Activated CD4-positive, alpha-beta T cell treated with anti-CD3 and anti-CD28 coated beads, Interleukin-2, amount 50 U/mL, for 1 hour (primary cell): ENCODE results near the gene PAH.

Experiments used
- DNase-seq: peaks from one replicate; pipeline ENCODE4 v3.0.0-alpha.2; 2020

Gene PAH

DNA sequence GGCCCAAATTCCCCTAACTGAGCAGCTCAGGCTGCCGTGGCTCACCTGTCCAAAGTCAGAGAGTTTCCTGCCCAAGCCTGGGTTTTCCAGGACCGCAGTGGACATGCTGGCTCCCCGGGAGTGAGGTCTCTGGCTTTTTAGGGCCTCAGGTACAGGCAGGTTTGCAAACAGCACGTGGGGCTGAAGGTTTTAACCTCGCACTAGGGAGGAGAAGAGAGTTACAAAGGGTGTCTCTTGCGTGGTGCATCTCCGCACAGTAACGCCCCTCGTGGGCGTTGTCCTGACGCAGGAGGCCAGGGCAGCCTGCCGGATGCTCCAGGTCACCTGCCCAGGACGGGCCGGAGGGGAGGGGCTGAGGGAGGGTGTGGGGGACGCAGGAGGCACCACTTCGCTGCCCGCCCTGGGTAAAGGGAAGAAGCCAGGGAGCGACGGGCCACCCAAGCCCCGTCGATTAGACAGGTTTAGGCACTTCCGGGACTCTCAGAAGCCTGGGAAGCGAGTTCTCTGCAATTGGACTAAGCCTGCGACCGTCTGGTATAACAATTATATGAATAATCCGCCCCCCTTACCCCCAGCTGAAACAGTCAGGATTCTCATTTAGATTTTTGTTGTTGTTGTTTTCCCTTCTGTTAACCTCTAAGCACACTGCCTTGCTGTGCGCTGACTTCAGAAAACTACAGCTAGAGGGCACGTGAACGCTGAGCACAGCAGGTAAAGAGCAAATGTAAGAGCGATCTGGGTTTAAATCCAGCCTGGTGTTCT, at the start of gene PAH:
Gene PAH (minus strand): TSS at position 219 of the 762 bp plus-strand sequence. CDS start 114 bp downstream, at position 105.
- DNase-seq, result no peak

DNA sequence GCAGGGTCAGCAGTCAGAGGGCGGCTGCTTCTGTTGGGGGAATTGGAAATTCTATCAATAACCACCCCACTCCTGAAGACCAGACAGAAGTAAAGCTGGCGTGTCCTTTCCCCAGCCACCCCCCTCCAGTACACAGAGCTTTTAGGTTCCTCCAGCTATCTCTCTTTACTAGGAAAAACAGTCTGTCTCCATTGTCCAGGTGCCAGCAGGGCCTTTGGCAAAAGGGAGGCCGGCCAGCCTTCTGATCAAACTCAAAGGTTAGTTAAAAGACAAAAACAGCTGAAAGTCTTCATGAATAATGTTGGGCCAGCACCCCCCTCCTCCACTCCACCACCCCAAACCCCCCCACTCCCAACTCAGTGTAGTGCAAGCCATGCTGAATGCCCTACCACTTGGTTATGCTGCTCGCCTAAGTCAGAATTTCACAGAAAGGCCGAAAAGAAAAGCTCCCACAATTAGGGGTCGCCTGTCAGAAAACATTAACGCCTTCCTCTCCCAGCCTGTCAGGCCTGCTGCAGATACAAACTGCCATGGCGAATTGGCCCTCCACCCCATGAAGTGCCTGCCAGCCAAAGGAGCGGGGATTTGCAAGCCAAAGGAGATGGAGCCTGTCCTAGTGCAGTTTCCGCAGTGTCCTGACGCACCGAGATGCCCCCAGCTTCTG, 49.3 kb upstream of the PAH start:
- DNase-seq, result no peak

DNA sequence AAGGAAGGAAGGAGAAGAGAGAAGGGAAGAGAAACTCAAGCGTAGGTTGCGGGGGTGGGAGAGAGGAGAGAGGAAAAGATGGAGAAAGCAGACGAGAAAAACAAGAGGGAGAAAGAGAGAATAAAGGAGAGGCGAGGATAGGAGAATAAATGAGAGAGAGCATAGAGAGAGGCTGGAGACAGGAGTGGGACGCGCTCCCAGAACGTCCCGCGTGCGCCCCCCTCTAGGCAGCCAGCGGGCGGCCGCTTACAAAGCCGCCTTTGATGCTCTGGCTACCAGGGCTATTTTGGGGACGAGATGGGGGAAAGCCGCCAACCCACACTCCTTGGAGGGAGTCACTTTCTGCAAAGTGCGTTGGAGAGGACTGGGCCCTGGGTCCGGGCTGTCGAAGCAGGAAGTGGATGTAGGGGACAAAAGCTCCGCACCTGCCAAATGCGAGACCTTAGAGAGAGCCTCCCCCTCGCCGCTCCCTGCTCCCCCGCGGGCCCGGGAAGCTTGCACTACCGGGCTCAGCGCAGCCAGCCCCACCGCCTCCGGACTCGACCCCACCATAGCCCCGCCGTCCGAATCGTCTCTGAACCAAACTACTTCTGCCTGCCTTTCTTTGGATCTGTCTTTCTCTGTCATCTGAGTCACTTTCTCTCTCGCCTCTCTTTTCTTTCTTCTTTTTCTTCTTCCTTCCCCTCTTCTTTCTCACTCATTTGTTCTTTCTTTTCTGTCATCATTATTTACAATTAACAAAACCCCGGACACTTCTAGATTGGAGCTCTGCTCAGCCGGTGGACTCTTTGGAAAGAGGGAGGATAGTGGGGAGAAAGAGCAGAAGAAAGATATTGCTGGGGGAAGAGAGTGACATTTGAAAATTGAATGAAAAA, 48.5 kb upstream of the PAH start:
- no peak for DNase-seq

DNA sequence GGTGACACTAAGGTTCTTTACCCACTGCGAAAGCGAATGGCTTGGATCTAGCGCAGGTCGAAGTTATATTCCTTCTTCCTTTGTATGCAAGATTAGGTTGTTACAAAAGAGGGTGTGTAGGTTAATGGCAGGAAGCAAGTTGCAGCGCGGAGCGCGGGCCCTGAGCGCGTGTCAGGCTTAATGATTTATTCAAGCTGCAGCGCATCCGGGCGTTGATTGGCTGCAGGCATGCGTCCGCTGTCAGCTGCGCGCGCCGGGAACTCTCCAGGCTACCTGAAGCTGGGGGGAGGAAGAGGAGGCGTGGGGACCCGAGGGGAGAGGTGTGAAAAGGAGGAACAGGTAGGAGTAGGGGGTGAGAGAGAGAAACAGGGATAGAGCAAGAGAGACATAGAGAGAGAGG, 47.8 kb upstream of the PAH start:
- no peak for DNase-seq

DNA sequence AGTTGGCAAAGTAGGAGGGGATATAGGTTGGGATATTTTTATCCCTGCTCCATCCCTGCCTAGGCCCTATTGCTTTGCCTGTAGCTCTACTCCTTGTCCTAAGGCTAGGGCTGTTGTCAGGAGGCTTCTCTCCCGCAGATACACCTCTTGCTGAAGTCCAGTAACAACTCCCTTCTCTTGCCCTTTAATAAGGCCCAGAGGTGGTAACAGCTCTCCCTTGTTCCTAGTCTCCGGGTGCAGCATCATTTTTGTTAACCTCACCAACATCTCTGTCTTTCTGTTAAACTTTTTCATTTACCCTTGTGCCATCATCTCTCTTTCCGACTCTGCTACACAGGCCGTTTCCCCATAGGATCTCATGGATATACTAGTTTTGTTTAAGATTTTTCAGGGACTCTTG, 46.8 kb upstream of the PAH start:
- DNase-seq, result no peak

DNA sequence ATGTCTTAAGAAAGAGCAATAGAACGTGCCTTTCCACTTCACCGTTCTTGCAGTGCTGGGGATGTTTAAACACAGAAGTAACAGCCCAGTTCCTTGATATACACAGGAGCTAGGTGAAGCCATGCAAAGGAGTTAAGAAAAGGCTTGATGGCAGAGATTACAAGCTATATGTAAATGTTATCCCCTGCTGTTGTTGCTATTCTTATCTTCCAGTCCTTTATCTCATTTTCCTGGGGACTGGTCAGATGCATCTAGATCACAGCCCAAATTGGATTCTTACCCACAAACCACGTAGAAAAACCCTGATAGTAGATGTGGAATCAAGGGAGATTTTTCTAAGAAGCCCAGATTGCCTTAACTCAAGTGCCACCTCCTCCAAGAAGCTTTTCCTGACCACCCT, 45.9 kb upstream of the PAH start:
- DNase-seq, result no peak

DNA sequence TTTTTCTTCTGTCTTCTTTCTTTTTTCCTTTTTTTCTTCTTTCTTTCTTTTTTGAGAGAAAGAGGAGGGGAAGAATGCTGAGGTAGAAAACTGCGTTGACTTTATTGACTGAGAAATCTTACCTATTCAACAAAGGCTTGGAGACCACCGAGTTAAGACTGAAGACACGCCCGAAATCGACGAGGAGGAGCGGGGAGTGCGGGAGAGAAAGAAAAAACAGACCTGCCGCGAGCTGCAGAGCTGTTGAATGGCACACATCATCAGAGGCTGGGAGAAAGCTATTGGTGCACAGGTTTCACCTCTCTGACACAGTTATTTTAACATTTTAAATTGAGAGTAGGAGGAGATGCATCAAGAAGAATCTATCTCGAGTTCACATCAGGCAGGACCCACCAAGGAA, 45.5 kb upstream of the PAH start:
- no peak for DNase-seq

DNA sequence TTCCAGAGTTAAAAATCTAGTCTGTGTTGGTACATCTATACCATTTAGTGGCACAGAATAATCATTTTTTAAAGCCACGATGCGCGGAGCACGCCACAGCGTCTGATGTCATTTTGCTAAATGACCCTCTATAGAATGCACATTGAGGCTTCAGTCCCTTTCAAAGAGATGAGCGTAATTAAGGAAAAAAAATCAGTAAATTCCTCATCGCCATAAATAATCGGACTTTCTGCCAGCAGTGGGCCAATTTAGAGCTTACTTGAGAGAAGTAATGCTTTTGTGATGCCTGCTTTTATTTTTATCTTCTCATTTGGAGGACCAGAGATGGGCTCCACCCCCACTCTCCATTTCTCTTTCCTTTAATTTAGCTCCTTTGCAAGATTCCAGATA, 44.4 kb upstream of the PAH start:
- no peak for DNase-seq

DNA sequence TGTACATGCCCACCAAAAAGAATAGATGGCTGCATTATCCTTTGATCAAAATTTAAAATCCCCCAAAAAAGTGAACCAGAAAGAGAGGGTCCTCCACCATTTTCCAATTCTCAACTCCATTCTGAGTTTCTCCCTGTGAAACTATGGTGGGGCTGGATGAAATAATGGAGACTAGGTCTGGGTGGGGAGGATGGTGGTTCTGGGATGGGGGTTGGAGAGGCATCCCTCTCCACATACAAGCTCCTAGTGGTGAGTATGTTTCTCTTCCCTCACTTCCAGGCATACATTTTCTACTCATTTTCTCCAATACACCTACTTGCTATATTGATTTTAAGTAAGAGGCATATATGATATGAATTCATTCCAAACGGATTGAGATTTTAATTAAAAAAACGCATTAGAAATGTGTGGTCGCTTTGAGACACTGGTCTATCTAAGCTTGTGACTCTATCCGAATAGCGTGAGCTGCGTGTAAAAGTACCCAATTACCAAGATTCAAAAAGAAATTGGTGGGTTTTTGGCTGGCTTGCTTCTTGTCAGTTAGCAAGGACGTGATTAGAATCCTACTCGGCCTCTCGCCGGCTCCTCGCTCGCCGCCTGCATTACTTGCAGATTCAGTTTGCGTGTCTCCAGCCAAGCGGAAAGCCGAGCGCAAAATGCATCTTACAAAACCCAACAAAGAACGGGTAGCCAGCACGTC, 43.9 kb upstream of the PAH start:
- DNase-seq, result no peak

DNA sequence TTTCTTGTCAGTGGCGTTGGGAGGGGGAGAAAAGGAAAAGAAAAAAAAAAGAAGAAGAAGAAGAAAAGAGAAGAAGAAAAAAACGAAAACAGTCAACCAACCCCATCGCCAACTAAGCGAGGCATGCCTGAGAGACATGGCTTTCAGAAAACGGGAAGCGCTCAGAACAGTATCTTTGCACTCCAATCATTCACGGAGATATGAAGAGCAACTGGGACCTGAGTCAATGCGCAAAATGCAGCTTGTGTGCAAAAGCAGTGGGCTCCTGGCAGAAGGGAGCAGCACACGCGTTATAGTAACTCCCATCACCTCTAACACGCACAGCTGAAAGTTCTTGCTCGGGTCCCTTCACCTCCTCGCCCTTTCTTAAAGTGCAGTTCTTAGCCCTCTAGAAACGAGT, 42.3 kb upstream of the PAH start:
- DNase-seq, result no peak

DNA sequence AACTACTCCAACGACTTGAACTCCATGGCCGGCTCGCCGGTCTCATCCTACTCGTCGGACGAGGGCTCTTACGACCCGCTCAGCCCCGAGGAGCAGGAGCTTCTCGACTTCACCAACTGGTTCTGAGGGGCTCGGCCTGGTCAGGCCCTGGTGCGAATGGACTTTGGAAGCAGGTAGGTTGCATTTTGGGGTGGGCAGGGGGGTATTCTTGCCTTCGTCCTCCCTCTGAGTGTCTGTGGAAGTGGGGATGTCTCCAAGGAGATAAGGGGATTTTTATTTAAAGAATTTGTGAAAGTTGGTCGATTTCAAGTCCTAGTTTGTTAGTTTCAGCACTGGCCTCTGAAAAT, 41.8 kb upstream of the PAH start:
- DNase-seq, result no peak

DNA sequence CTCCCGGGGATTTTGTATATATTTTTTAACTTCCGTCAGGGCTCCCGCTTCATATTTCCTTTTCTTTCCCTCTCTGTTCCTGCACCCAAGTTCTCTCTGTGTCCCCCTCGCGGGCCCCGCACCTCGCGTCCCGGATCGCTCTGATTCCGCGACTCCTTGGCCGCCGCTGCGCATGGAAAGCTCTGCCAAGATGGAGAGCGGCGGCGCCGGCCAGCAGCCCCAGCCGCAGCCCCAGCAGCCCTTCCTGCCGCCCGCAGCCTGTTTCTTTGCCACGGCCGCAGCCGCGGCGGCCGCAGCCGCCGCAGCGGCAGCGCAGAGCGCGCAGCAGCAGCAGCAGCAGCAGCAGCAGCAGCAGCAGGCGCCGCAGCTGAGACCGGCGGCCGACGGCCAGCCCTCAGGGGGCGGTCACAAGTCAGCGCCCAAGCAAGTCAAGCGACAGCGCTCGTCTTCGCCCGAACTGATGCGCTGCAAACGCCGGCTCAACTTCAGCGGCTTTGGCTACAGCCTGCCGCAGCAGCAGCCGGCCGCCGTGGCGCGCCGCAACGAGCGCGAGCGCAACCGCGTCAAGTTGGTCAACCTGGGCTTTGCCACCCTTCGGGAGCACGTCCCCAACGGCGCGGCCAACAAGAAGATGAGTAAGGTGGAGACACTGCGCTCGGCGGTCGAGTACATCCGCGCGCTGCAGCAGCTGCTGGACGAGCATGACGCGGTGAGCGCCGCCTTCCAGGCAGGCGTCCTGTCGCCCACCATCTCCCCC, 41.2 kb upstream of the PAH start:
- no peak for DNase-seq

DNA sequence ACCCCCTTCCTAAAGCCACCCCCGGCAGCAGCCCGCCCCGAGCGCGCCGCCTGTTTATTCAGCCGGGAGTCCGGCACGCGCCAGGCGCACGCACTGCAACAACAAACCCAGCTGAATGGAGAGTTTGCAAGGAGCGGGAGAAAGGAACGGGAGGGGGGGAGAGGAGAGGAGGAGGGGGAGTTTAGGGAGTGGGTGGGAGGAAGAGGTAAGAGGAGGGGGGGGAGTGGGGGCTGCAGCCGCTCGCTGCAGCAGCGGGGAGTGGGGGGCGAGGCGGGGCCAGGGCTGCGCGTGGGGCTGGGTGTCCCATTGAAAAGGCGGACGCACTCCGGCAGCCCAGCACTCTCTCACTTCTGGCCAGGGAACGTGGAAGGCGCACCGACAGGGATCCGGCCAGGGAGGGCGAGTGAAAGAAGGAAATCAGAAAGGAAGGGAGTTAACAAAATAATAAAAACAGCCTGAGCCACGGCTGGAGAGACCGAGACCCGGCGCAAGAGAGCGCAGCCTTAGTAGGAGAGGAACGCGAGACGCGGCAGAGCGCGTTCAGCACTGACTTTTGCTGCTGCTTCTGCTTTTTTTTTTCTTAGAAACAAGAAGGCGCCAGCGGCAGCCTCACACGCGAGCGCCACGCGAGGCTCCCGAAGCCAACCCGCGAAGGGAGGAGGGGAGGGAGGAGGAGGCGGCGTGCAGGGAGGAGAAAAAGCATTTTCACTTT, 40.5 kb upstream of the PAH start, which contains the start of gene ASCL1:
Gene ASCL1 (plus strand): TSS at position 336 of the 712 bp plus-strand sequence. CDS start 571 bp downstream, outside the sequence.
- no peak for DNase-seq

DNA sequence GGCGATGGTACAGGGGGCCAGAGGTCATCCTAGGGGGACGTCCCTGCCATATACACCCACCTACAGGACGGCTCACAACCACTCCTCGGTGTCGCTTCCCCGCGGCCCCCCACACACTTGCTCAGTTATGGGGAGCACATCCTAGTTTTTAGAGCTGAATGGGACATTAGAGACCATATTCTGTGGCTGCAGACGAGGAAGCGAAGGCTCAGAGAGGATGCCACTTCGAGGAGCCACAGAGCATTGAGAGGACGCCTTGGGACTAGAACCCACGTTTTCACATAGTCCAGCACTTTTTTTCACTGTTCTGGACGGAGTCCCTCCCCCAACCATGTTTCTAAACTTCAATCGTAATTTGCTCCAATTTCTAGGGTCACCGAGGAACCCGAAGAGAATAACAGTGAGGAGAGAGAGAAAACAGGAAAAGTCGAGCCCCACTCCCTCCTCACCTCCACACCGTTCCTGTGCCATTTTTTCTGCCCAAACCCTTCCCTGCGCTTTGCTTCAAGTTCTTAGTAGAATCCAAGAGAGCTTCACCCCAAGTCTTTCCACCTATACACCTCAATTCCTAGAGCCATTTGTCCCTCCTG, 39.8 kb upstream of the PAH start:
- DNase-seq, result no peak

DNA sequence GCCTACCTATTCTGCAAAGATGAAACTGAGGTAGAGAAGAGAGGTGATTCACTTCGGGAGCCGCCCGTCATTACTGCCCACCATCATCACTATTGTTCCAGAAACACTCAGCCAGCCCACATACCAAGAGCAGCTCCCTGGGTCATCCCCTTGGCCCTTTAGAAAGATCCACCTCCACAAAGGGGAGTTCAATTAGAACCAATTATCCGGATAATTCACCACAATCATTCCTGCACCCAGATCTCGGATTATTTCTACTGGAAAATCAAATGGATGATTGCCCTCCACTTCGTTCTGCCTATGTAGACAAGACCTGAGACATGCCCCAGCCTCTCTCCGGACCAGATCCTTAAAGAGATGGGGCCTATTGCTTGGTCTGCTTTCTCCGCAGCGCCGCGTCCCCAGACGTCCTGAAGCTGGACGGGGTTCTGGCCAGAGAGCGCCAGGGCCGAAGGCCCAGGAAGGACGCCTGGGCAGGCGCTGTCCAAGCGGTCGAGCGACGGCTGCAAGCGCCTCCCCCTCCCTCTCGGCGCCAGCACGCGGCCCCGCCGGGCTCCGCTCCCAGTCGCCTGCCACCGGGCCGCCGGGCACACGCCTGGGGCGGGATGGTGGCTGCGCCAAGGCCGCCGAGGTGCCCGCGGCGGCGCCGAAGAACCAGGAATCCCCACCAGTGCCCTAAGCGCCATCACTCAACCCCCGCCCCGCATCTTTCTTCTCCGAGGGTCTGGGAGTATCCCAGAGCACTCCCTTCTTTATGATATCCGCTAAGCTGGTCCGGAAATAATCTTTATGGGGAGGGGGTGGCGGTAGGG, 39.1 kb upstream of the PAH start:
- DNase-seq, result no peak

DNA sequence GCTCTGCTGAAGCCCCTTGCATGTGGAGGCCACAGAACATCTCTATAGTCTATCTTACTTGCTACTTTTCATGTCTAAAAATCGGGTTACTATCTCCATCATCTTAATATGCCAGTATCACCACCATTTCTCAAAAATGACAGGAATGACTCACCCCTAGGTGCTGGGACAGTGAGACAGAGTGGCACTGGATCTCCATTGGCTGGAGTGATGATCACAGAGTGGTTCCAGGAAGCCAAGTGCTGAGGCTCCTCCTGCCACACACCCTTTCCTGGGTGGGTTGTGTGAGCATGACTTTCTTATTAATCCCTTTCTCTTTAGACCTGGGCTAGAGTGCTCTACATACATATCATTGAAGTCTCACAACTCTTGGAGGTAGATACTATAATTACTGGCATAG, 37.1 kb upstream of the PAH start:
- no peak for DNase-seq

DNA sequence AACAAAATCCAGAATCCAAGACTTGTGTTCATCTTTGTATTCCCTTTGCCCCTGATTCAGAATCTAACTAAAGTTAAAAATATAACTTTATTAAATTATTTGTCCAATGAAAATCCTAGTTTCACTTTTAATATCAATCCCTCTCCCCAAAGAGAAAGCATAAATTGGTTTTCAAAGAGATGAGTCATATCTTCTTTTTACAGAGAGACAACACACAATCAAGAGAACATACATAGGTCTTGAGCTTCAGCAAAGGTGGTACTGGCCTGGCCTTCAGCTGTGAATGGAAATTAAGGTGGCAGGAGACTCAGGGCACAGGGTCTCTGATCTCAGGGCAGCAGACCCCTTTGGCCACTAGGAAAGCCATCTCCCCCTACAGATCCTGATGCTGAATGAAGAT, 36.2 kb upstream of the PAH start:
- no peak for DNase-seq

DNA sequence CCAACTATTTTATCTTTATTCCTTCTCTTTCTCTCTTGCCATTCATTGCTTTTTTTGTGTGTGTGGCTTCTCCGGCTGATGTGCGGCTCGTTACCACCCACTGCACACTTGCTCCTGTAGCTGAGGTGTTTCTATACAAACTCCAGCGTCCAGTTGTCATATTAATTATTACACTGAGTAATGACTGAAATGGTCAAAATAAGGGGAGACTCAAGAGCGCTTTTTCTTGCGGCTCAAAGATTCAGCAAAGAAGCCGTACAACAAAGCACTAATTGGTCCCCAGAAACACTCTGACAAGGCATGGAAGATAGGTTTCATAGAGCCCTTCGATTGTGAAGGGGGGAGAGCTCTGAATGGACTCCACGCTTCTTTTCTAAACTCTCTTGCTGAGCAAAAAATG, 34.8 kb upstream of the PAH start:
- DNase-seq, result no peak

DNA sequence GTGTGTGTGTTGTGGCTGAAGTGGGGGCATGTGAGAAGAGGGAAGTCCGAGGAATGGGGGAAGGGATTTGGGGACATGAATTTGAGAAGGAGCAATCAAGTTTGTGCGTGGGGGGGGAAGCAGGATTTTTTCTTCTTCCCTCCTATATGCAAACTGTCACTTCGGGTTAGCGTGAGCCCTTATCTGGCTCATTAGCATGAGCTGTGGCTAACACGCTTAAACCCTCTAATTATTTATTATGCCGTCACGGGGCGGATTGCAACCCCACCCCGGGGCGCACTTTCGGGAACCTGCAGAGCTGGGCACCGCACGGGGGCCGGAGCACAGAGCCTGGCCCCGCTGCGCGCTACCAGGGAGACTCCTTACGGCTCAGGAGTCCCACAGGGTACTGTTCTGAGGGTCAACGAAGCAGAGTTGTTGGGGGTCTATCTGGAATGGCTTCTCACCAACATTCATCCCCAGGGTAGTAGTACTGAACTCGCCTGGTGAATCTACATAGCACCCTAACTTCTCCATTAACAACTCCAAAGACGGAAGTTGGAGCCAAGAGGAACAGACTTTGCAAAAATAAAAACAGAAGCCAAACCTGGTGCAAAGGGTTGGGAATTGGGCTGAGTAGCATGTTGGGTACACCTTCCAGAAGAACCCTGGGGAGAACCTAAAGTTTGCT, 34.0 kb upstream of the PAH start:
- DNase-seq, result no peak
